Stomach (tissue), 9 donors: Measurements from ENCODE around the gene PLA2G4F. TPM values are rescaled to one million over a fixed set of nuclear protein-coding genes. Genes with fewer than 3 reads are reported as not detected.

Experiments
- DNase-seq, 2 donors: peaks; one replicate each; pipeline versions ENCODE4 v3.0.0 to v3.0.0-alpha.2; 2013 to 2019
- H3K27ac ChIP-seq, 5 donors: fragments of 200-600 bp in 4 of 5; sonication (generic) in 4 of 5; one replicate each; pipeline ENCODE4 v1.5.1; 2013 to 2019; ENCODE audit warnings: mild to moderate bottlenecking in 1 of 5, moderate library complexity in 1 of 5
- H3K27me3 ChIP-seq, 3 donors: fragments of 200-600 bp; sonication (generic); one replicate each; pipeline ENCODE4 v1.5.1; 2017 to 2019; ENCODE audit warnings: mixed run types in 1 of 3
- H3K36me3 ChIP-seq, 4 donors: fragments of 200-600 bp; sonication (generic); 1 replicate in 3 of 4; 2 replicates in 1 of 4; pipeline ENCODE4 v1.5.1; 2016 to 2019
- H3K4me1 ChIP-seq, 4 donors: fragments of 200-600 bp; sonication (generic); one replicate each; pipeline ENCODE4 v1.5.1; 2016 to 2019
- H3K4me3 ChIP-seq, 4 donors: fragments of 200-600 bp; sonication (generic) in 3 of 4; one replicate each; pipeline ENCODE4 v1.5.1; 2016 to 2019; ENCODE audit warnings: mild to moderate bottlenecking in 1 of 4
- H3K9me3 ChIP-seq, 4 donors: fragments of 200-600 bp; sonication (generic); one replicate each; pipeline ENCODE4 v1.5.1; 2016 to 2019
- EP300 ChIP-seq: sonication (generic); formaldehyde crosslinking; IDR thresholded peaks from one replicate; pipeline ENCODE4 v1.6.1; 2017; ENCODE audit warnings: antibody characterized with exemption
- POLR2A ChIP-seq, 4 donors: fragments of 450-650 bp; IDR thresholded peaks; one replicate each; pipeline ENCODE4 v1.6.1; 2016; ENCODE audit warnings: antibody characterized with exemption in 4 of 4, control low read depth in 2 of 4, mild to moderate bottlenecking in 1 of 4, moderate library complexity in 1 of 4
- POLR2AphosphoS5 ChIP-seq, 3 donors: sonication (generic); formaldehyde crosslinking; IDR thresholded peaks; one replicate each; pipeline ENCODE4 v1.6.1; 2016; ENCODE audit warnings: antibody characterized with exemption in 3 of 3
- WGBS, 5 donors: extraction: QIAGEN DNeasy Blood & Tissue Kit in 3 of 5; methylation state at CpG; one replicate each; pipeline versions ENCODE4 v1.1.5 to v1.1.7; 2013 to 2018; 5-methylcytosine and 5-hydroxymethylcytosine counted together
- intact Hi-C: fragments of 100-400 bp; cut with DNase I; formaldehyde crosslinking; loops from one replicate; pipeline ENCODE4 v1.15.1; 2023; ENCODE audit warnings: low total_unique reads
- polyA plus RNA-seq, 3 donors: library from polyadenylated mRNA; stranded (reverse); fragments of 200-250 nt; gene quantifications; one replicate each; pipeline ENCODE4 v1.2.3, GENCODE V29; 2013
- total RNA-seq, 5 donors: library from RNA; depleted of rRNA; stranded (reverse); fragments of >200 nt; gene quantifications; one replicate each; pipeline versions ENCODE4 v1.1.0 to v1.2.3, GENCODE V29; 2014 to 2016
- TF ChIP-seq, protein P1 (sequence below), 7 experiments: fragments of 450-650 bp in 4 of 7; fragments of 200-600 bp in 3 of 7; sonication (generic) in 3 of 7; IDR thresholded peaks; one replicate each; pipeline ENCODE4 v1.5.1; 2016 to 2019; ENCODE audit warnings: antibody characterized with exemption in 7 of 7, control low read depth in 2 of 7, mild to moderate bottlenecking in 1 of 7
- donor health status: healthy with polysubstance abuse.
- donor health status: Bipolar disorder and iron deficiency.
- donor health status: healthy.

The PLA2G4F gene
- total and polyA plus RNA-seq, 8 donors = 1.9 to 41.4 (median 8.4) TPM

- peaks cover 11 to 40% (median 40%) of the 10 kb centered on the region in 4 donors for H3K4me1 ChIP-seq
- peaks cover 33 to 41% (median 40%) of the 10 kb centered on the region in 4 donors for H3K36me3 ChIP-seq
- intact Hi-C loops = no loop called here
- H3K27me3 ChIP-seq = no peaks in the 10 kb centered on the region
- H3K4me3 ChIP-seq = no peak overlapping the region
- peak overlapping the region in 1 of 5 donors; percentile 84 for H3K27ac ChIP-seq
- whole genome bisulfite sequencing, 5 donors = 93 to 98% (median 95%) methylated on average over 5 to 8 of the region's 8 CpGs
- peak in 1 of 2 donors; percentile 22 for DNase-seq
- H3K9me3 ChIP-seq = no peaks in the 10 kb centered on the region
- TF ChIP-seq EP300 = no peak
- no peak for TF ChIP-seq POLR2A (IDR thresholded peaks at IDR 0.05)
- no peak for TF ChIP-seq POLR2AphosphoS5 (IDR thresholded peaks at IDR 0.05)
- TF ChIP-seq, protein P1, sequence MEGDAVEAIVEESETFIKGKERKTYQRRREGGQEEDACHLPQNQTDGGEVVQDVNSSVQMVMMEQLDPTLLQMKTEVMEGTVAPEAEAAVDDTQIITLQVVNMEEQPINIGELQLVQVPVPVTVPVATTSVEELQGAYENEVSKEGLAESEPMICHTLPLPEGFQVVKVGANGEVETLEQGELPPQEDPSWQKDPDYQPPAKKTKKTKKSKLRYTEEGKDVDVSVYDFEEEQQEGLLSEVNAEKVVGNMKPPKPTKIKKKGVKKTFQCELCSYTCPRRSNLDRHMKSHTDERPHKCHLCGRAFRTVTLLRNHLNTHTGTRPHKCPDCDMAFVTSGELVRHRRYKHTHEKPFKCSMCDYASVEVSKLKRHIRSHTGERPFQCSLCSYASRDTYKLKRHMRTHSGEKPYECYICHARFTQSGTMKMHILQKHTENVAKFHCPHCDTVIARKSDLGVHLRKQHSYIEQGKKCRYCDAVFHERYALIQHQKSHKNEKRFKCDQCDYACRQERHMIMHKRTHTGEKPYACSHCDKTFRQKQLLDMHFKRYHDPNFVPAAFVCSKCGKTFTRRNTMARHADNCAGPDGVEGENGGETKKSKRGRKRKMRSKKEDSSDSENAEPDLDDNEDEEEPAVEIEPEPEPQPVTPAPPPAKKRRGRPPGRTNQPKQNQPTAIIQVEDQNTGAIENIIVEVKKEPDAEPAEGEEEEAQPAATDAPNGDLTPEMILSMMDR (IDR thresholded peaks at IDR 0.05) = no peak
Measured at GRCh38 chr15:42157381-42157780, 945 bp upstream of the PLA2G4F start.

- TF ChIP-seq, protein P1 (IDR thresholded peaks at IDR 0.05) = no peak
- TF ChIP-seq POLR2A (IDR thresholded peaks at IDR 0.05) (no peak), POLR2AphosphoS5 (IDR thresholded peaks at IDR 0.05) (peak in 2 of 3 donors; percentile 35 to 66), EP300 (no peak)
- H3K27ac ChIP-seq = peak overlapping the region; percentile 74 to 90 (median 84)
- 34 to 52% (median 39%) methylated on average over 27 of the region's 27 CpGs for WGBS, 5 donors
- H3K36me3 ChIP-seq = peaks cover 19 to 24% (median 23%) of the 10 kb centered on the region in 4 donors
- no peaks in the 10 kb centered on the region for H3K27me3 ChIP-seq
- no peaks in the 10 kb centered on the region for H3K9me3 ChIP-seq
- peak overlapping the region; percentile 24 to 37 (median 29) for H3K4me3 ChIP-seq
- peaks cover 11 to 52% (median 50%) of the 10 kb centered on the region in 4 donors for H3K4me1 ChIP-seq
- intact Hi-C loops = no loop called here
- DNase-seq = peak; percentile 84 to 88
Measured at GRCh38 chr15:42155546-42156242, 742 bp downstream of the PLA2G4F start.

DNA sequence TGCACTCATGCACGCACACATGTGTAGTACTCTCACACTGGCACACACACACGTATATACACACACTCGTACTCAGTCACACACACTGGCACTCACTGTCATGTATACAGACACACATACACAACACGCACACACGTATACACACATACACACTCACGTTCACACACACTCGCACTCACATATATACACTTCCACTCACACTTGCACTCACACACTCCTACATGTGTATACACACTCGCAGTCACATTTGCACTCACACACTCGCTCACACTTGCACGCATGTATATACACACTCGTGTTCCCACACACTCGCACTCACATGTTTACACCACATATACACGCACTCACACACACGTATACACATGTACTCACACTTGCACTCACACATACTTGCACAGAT, 1.5 kb downstream of the PLA2G4F start:
- DNase-seq = no peak
- H3K27ac ChIP-seq = no peak overlapping the region
- TF ChIP-seq POLR2AphosphoS5 (IDR thresholded peaks at IDR 0.05) = no peak
- TF ChIP-seq, protein P1 (IDR thresholded peaks at IDR 0.05) = no peak
- TF ChIP-seq POLR2A (IDR thresholded peaks at IDR 0.05) = no peak
- TF ChIP-seq EP300 = no peak
- H3K9me3 ChIP-seq = no peaks in the 10 kb centered on the region
- peaks cover 11 to 17% (median 16%) of the 10 kb centered on the region in 4 donors for H3K36me3 ChIP-seq
- 92 to 94% (median 92%) methylated on average over 14 of the region's 14 CpGs for WGBS, 5 donors
- peak overlapping the region in 2 of 4 donors; percentile 24 to 25 for H3K4me3 ChIP-seq
- intact Hi-C loops = no loop called here
- no peaks in the 10 kb centered on the region for H3K27me3 ChIP-seq
- peaks cover 11 to 52% (median 50%) of the 10 kb centered on the region in 4 donors for H3K4me1 ChIP-seq

DNA sequence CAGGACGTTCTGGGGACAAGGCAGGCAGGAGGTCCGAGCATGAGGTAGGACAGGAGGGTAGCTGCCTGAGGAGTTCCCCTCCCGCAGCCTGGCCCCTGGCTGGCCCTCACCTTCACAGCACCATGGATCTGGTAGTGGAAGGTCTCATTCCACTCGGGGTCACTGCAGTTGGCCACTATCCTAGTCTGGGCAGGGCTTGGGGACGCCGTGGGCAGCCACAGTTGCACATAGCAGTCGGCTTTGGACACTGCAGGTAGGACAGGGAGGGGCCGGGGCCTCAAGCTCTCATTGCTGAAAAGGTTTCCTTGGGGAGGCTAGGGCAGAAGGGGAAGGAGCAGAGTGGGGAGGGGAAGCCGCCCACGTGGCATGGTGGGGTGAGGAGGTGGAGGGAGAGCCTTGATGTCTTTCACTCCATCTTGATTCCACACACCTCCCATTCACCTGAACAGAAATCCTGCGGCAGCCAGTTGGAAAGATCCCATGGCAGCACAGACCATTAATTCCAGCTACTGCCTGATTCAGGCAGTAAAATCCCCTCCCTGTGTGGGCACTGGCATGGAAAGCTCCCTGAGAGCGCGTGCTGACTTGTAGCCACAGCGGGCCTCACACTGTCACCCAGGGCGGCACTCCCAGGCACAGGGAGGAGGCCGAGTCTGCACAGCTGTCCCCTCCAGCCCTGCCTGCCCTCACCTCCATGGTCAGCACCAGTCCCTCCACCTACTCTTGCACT, 2.1 kb downstream of the PLA2G4F start:
- Histone ChIP-seq H3K27me3 (no peaks in the 10 kb centered on the region), H3K9me3 (no peaks in the 10 kb centered on the region), H3K27ac (no peak overlapping the region), H3K4me1 (peaks cover 11 to 52% (median 50%) of the 10 kb centered on the region in 4 donors), H3K4me3 (no peak overlapping the region), H3K36me3 (peaks cover 6 to 11% (median 10%) of the 10 kb centered on the region in 4 donors)
- DNase-seq = peak in 1 of 2 donors; percentile 60
- intact Hi-C loops = no loop called here
- WGBS, 5 donors = 62 to 77% (median 72%) methylated on average over 10 to 16 of the region's 16 CpGs
- TF ChIP-seq EP300 = no peak
- TF ChIP-seq POLR2AphosphoS5 (IDR thresholded peaks at IDR 0.05) = no peak
- TF ChIP-seq, protein P1 (IDR thresholded peaks at IDR 0.05) = no peak
- no peak for TF ChIP-seq POLR2A (IDR thresholded peaks at IDR 0.05)
